MM.1S (cell line): Measurements from ENCODE around the gene NTRK2.

ENCODE experiments used
- DNase-seq: peaks from one replicate; pipeline ENCODE4 v3.0.0-alpha.2; 2015
- H2AFZ ChIP-seq: fragments of 300-600 bp; sonication (generic); 2 replicates; pipeline ENCODE4 v1.6.0; 2016; ENCODE audit warnings: antibody characterized with exemption, low read length
- H3F3A ChIP-seq: fragments of 300-600 bp; sonication (generic); 2 replicates; pipeline ENCODE4 v1.6.1; 2016; ENCODE audit warnings: mild to moderate bottlenecking, antibody characterized with exemption, low read length, moderate library complexity, mixed read lengths; ENCODE audit not compliant: insufficient read depth
- H3K27ac ChIP-seq: fragments of 300-600 bp; sonication (generic); 2 replicates; pipeline ENCODE4 v1.5.1; 2016; ENCODE audit warnings: mild to moderate bottlenecking, low read length
- H3K27me3 ChIP-seq: fragments of 300-600 bp; sonication (generic); replicated peaks from 2 replicates; pipeline ENCODE4 v1.6.0; 2016; ENCODE audit warnings: low read length; ENCODE audit not compliant: insufficient read depth
- H3K36me3 ChIP-seq: fragments of 300-600 bp; sonication (generic); replicated peaks from 2 replicates; pipeline ENCODE4 v1.6.1; 2016; ENCODE audit warnings: mild to moderate bottlenecking, low read length, mixed read lengths; ENCODE audit not compliant: insufficient read depth
- H3K4me1 ChIP-seq: fragments of 300-600 bp; sonication (generic); 2 replicates; pipeline ENCODE4 v1.6.1; 2016; ENCODE audit warnings: low read length, mixed read lengths
- H3K4me2 ChIP-seq: fragments of 300-600 bp; sonication (generic); 2 replicates; pipeline ENCODE4 v1.6.0; 2016; ENCODE audit warnings: low read depth, low read length
- H3K4me3 ChIP-seq: fragments of 300-600 bp; sonication (generic); 2 replicates; pipeline ENCODE4 v1.5.1; 2016; ENCODE audit warnings: low read length, mixed read lengths
- H3K79me2 ChIP-seq: fragments of 300-600 bp; sonication (generic); 2 replicates; pipeline ENCODE4 v1.6.1; 2016; ENCODE audit warnings: mixed run types, low read length, mixed read lengths
- H3K9ac ChIP-seq: fragments of 300-600 bp; sonication (generic); 2 replicates; pipeline ENCODE4 v1.6.1; 2016; ENCODE audit warnings: low read length, mixed read lengths
- H3K9me2 ChIP-seq: fragments of 300-600 bp; sonication (generic); replicated peaks from 2 replicates; pipeline ENCODE4 v1.6.1; 2016; ENCODE audit warnings: mild to moderate bottlenecking, low read length, mixed read lengths; ENCODE audit not compliant: insufficient read depth
- H3K9me3 ChIP-seq: fragments of 300-600 bp; sonication (generic); replicated peaks from 2 replicates; pipeline ENCODE4 v1.6.1; 2016; ENCODE audit warnings: mild to moderate bottlenecking, low read length, mixed read lengths; ENCODE audit not compliant: insufficient read depth
- H4K20me1 ChIP-seq: fragments of 300-600 bp; sonication (generic); 2 replicates; pipeline ENCODE4 v1.6.1; 2016; ENCODE audit warnings: mild to moderate bottlenecking, low read length, moderate library complexity, mixed read lengths; ENCODE audit not compliant: insufficient read depth
- CTCF ChIP-seq: fragments of 300-600 bp; sonication (generic); IDR thresholded peaks from 2 replicates; pipeline ENCODE4 v1.5.1; 2016; ENCODE audit warnings: antibody characterized with exemption, low read length, mixed read lengths
- EZH2 ChIP-seq: fragments of 300-600 bp; sonication (generic); optimal IDR thresholded peaks from 2 replicates; pipeline ENCODE3; 2017; ENCODE audit warnings: low read depth, mild to moderate bottlenecking, antibody characterized with exemption, low read length, mixed read lengths
- EZH2phosphoT487 ChIP-seq: fragments of 300-600 bp; sonication (generic); IDR thresholded peaks from 2 replicates; pipeline ENCODE4 v1.6.1; 2018; ENCODE audit warnings: antibody characterized with exemption, low read length

NTRK2 gene

GRCh38 chr9:85046475-85046874 is 376.9 kb downstream of the NTRK2 start:
- no peak for DNase-seq
- Histone ChIP-seq H3K36me3 (no peaks in the 10 kb centered on the region), H3K27me3 (no peaks in the 10 kb centered on the region), H2AFZ (no peak overlapping the region), H3K27ac (no peak overlapping the region), H4K20me1 (no peaks in the 10 kb centered on the region), H3K9me2 (no peaks in the 10 kb centered on the region), H3K9ac (no peak overlapping the region), H3F3A (no peaks in the 10 kb centered on the region), H3K4me2 (no peak overlapping the region), H3K9me3 (no peaks in the 10 kb centered on the region), H3K4me1 (no peaks in the 10 kb centered on the region), H3K4me3 (no peak overlapping the region), H3K79me2 (no peaks in the 10 kb centered on the region)
- TF ChIP-seq CTCF (no peak), EZH2 (no peak), EZH2phosphoT487 (no peak)

- Histone ChIP-seq H2AFZ (peak overlapping the region; percentile 59; the same call in 1 of the 2 replicates), H3K4me1 (peaks cover 45% of the 10 kb centered on the region), H3K27me3 (no peaks in the 10 kb centered on the region), H3K4me3 (no peak overlapping the region), H3K9me2 (no peaks in the 10 kb centered on the region), H3F3A (peaks cover 28% of the 10 kb centered on the region), H3K9ac (no peak overlapping the region), H4K20me1 (no peaks in the 10 kb centered on the region), H3K36me3 (no peaks in the 10 kb centered on the region), H3K9me3 (no peaks in the 10 kb centered on the region), H3K79me2 (no peaks in the 10 kb centered on the region), H3K4me2 (no peak overlapping the region), H3K27ac (no peak overlapping the region)
- no peak for TF ChIP-seq EZH2
- DNase-seq, result no peak
Measured at GRCh38 chr9:85053206-85053786, 383.8 kb downstream of the NTRK2 start.

GRCh38 chr9:85054017-85054416 is 384.5 kb downstream of the NTRK2 start:
- TF ChIP-seq CTCF, result no peak
- no peak for TF ChIP-seq EZH2phosphoT487
- no peak for TF ChIP-seq EZH2
- no peaks in the 10 kb centered on the region for H4K20me1 ChIP-seq
- no peak for DNase-seq
- no peak overlapping the region for H3K4me3 ChIP-seq
- no peaks in the 10 kb centered on the region for H3K9me3 ChIP-seq
- no peaks in the 10 kb centered on the region for H3K79me2 ChIP-seq
- no peaks in the 10 kb centered on the region for H3K9me2 ChIP-seq
- no peak overlapping the region for H3K9ac ChIP-seq
- no peak overlapping the region for H3K4me2 ChIP-seq
- H3K4me1 ChIP-seq, result peaks cover 45% of the 10 kb centered on the region
- H3K36me3 ChIP-seq, result no peaks in the 10 kb centered on the region
- peak overlapping the region; percentile 93; the same call in 1 of the 2 replicates for H3K27ac ChIP-seq
- H2AFZ ChIP-seq, result no peak overlapping the region
- H3K27me3 ChIP-seq, result no peaks in the 10 kb centered on the region
- peaks cover 28% of the 10 kb centered on the region for H3F3A ChIP-seq

- Histone ChIP-seq H3K27ac (peak overlapping the region; percentile 93), H3K4me1 (peaks cover 45% of the 10 kb centered on the region), H3F3A (peaks cover 28% of the 10 kb centered on the region), H3K4me2 (peak overlapping the region; percentile 79), H3K27me3 (no peaks in the 10 kb centered on the region), H2AFZ (peak overlapping the region; percentile 73), H3K9me2 (no peaks in the 10 kb centered on the region), H4K20me1 (no peaks in the 10 kb centered on the region), H3K36me3 (no peaks in the 10 kb centered on the region), H3K9ac (peak overlapping the region; percentile 55), H3K4me3 (peak overlapping the region; percentile 38), H3K79me2 (no peaks in the 10 kb centered on the region), H3K9me3 (no peaks in the 10 kb centered on the region)
- peak; percentile 85 for DNase-seq
- TF ChIP-seq CTCF, result no peak
- no peak for TF ChIP-seq EZH2
- TF ChIP-seq EZH2phosphoT487, result no peak
Measured at GRCh38 chr9:85055506-85056202, 386.1 kb downstream of the NTRK2 start.
